ENCODE results near the gene SND1. TPM values are rescaled to one million over a fixed set of nuclear protein-coding genes. Genes with fewer than 3 reads are reported as not detected.

Gene SND1
- total RNA-seq, 1 experiment from 2014 or later = 218 TPM

- H2BK120ac ChIP-seq (ENCODE audit: low read depth, low read length, poor library complexity, severe bottlenecking) = no peak overlapping the region
- H3K27me3 Mint-ChIP-seq (ENCODE audit: low read depth) = no peaks in the 10 kb centered on the region
- WGBS (ENCODE audit: extremely low coverage, insufficient read length, low lambda C conversion rate) = no CpG with 5 or more reads among the region's 6 CpGs
- H2BK15ac ChIP-seq (ENCODE audit: low read depth, low read length) = no peak overlapping the region
- no peak overlapping the region for H3K4me3 Mint-ChIP-seq
- no peak overlapping the region for H3K9ac ChIP-seq (ENCODE audit: extremely low read depth, insufficient read length, low read length)
- no peak overlapping the region for H4K8ac ChIP-seq (replicated peaks; ENCODE audit: insufficient read length, low read depth, low read length)
- peaks cover 44 to 45% of the 10 kb centered on the region in 2 experiments for H3K4me1 Mint-ChIP-seq
- no peak overlapping the region; a peak in 1 of 7 replicates for H3K27ac Mint-ChIP-seq
- H2BK20ac ChIP-seq (ENCODE audit: low read depth, low read length, poor library complexity, severe bottlenecking) = no peak overlapping the region
- 0 out of 2 replicates have a peak, but pooled peaks cover 2% of the 10 kb centered on the region for H3K4me1 ChIP-seq (ENCODE audit: insufficient read depth, low read length)
- TF ChIP-seq CTCF (conservative IDR thresholded peaks at IDR 0.05) = no peak
- peaks cover 6% of the 10 kb centered on the region; the same call in 1 of the 2 replicates for H3K79me2 ChIP-seq (ENCODE audit: insufficient read depth, low read length)
- H3K14ac ChIP-seq (ENCODE audit: insufficient read depth, low read length) = no peak overlapping the region
- no peak overlapping the region for H3T11ph ChIP-seq (ENCODE audit: low read length)
- DNase-seq = no peak
- H3K27me3 ChIP-seq (ENCODE audit: insufficient read depth, low read length) = no peaks in the 10 kb centered on the region
- no peaks in the 10 kb centered on the region for H3K23me2 ChIP-seq (ENCODE audit: insufficient read length, low read depth, low read length, poor library complexity, severe bottlenecking)
- no peak overlapping the region for H3K4me2 ChIP-seq (ENCODE audit: insufficient read depth, insufficient read length, low read length)
- no peak overlapping the region for H2BK5ac ChIP-seq (ENCODE audit: insufficient read length, low read length)
- no peak overlapping the region for H2AFZ ChIP-seq (ENCODE audit: low read length)
- H3K36me3 Mint-ChIP-seq (ENCODE audit: insufficient read depth in 1 of 3, low read depth in 3 of 3) = no peaks in the 10 kb centered on the region
- no peak overlapping the region for H3K56ac ChIP-seq (ENCODE audit: insufficient read length, low read depth, low read length)
- no peak overlapping the region for H3K18ac ChIP-seq (ENCODE audit: insufficient read length, low read depth, low read length)
- H3K9me3 Mint-ChIP-seq = no peaks in the 10 kb centered on the region
- H3K27ac ChIP-seq (ENCODE audit: insufficient read length, low read depth, low read length) = no peak overlapping the region
- no peak overlapping the region for H3K23ac ChIP-seq (ENCODE audit: insufficient read length, low read depth, low read length)
- H3K9me3 ChIP-seq (ENCODE audit: control insufficient read depth, low read depth, low read length) = no peaks in the 10 kb centered on the region
- H4K91ac ChIP-seq (ENCODE audit: insufficient read length, low read depth, low read length) = no peak overlapping the region
- H2BK12ac ChIP-seq (ENCODE audit: insufficient read length, low read depth, low read length) = no peak overlapping the region
- no peak overlapping the region for H2AK5ac ChIP-seq (ENCODE audit: insufficient read length, low read length)
- no peak overlapping the region for H4K5ac ChIP-seq (ENCODE audit: insufficient read length, low read depth, low read length)
- no peak overlapping the region for H3K4ac ChIP-seq (ENCODE audit: low read depth, low read length)
- peaks cover 3% of the 10 kb centered on the region for H3K79me1 ChIP-seq (ENCODE audit: insufficient read depth, low read depth, low read length, poor library complexity, severe bottlenecking)
- no peaks in the 10 kb centered on the region for H4K20me1 ChIP-seq (ENCODE audit: control insufficient read depth, insufficient read depth, insufficient read length)
Observed at GRCh38 chr7:127758845-127759244, 106.9 kb downstream of the SND1 start.

All from H9 (cell line).